ENCODE results near the gene MAPK1. TPM values are rescaled to one million over a fixed set of nuclear protein-coding genes. Genes with fewer than 3 reads are reported as not detected.
A peak's percentile ranks its signal among the peaks of the same experiment; 100 is the strongest.

MAPK1 gene
- total RNA-seq, 4 donors from 2014 or later, result 36.0 to 57.6 (median 45.0) TPM

- Histone ChIP-seq H3K4me3 (no peak overlapping the region), H3K27me3 (no peaks in the 10 kb centered on the region), H3K27ac (peak overlapping the region in 2 of 4 donors; percentile 38 to 51), H3K9me3 (no peaks in the 10 kb centered on the region), H3K4me1 (peaks cover 10 to 99% (median 63%) of the 10 kb centered on the region in 3 donors), H3K36me3 (no peaks in the 10 kb centered on the region)
- TF ChIP-seq, protein P1, sequence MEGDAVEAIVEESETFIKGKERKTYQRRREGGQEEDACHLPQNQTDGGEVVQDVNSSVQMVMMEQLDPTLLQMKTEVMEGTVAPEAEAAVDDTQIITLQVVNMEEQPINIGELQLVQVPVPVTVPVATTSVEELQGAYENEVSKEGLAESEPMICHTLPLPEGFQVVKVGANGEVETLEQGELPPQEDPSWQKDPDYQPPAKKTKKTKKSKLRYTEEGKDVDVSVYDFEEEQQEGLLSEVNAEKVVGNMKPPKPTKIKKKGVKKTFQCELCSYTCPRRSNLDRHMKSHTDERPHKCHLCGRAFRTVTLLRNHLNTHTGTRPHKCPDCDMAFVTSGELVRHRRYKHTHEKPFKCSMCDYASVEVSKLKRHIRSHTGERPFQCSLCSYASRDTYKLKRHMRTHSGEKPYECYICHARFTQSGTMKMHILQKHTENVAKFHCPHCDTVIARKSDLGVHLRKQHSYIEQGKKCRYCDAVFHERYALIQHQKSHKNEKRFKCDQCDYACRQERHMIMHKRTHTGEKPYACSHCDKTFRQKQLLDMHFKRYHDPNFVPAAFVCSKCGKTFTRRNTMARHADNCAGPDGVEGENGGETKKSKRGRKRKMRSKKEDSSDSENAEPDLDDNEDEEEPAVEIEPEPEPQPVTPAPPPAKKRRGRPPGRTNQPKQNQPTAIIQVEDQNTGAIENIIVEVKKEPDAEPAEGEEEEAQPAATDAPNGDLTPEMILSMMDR (IDR thresholded peaks at IDR 0.05), result no peak
- TF ChIP-seq POLR2A (IDR thresholded peaks at IDR 0.05), result no peak
- 75 to 83% methylated on average over 3 to 4 of the region's 4 CpGs for WGBS, 2 donors
- no peak for DNase-seq
- intact Hi-C loops (cut with DNase I), result loop anchor here (10.0 kb wide), 1 partner anchor 126 kb away; the partner anchor contains the start of gene YPEL1
These were observed 6.9 kb downstream of the MAPK1 start for GRCh38 chr22:21860491-21861039.

DNA sequence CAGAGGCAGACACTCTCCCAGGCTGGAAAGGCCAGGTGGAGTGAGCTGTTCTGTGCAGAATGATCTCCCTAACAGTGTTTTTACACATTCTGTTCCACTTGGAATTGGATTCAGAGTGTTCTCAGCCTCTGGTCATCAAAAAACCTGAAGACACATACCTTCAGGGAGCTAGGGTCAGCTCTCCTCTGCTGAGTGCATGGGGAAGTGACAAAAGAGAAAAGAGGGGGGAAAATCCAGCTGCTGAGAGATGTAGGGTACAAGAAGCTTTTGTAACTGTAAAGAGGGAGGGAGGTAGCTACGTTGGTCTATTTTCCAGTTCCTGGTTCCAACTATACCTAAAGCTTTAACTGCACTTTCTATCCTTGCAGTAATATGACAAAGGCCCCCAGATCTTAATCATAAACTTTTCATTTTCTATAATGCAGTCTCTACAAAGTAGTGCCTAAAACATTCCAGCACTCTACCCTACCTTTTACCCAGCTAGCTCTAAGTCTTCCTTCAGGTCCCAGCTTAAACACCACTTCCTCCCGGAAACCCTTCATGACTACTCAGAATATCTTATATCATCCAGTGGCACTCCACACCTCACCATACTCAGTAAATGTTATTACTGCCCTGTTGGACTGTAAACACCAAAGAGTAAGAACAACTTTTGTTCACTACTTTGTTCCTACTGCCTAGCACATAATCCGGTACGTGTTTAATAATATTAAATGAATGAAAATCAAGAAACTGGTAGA is 9.2 kb downstream of the MAPK1 start:
- TF ChIP-seq, protein P1 (IDR thresholded peaks at IDR 0.05), result no peak
- TF ChIP-seq POLR2A (IDR thresholded peaks at IDR 0.05), result no peak
- Histone ChIP-seq H3K4me1 (peaks cover 5 to 98% (median 46%) of the 10 kb centered on the region in 3 donors), H3K27me3 (no peaks in the 10 kb centered on the region), H3K9me3 (no peaks in the 10 kb centered on the region), H3K4me3 (no peak overlapping the region), H3K36me3 (no peaks in the 10 kb centered on the region), H3K27ac (peak overlapping the region in 1 of 4 donors; percentile 9)
- WGBS, 2 donors, result 63 to 71% methylated on average over 4 of the region's 4 CpGs
- DNase-seq, result no peak
- intact Hi-C loops (cut with DNase I), result no loop called here

GRCh38 chr22:21857481-21857914 is 9.9 kb downstream of the MAPK1 start:
- Histone ChIP-seq H3K4me1 (peaks cover 5 to 91% (median 46%) of the 10 kb centered on the region in 3 donors), H3K4me3 (no peak overlapping the region), H3K9me3 (no peaks in the 10 kb centered on the region), H3K27me3 (no peaks in the 10 kb centered on the region), H3K36me3 (no peaks in the 10 kb centered on the region), H3K27ac (peak overlapping the region in 1 of 4 donors; percentile 9)
- intact Hi-C loops (cut with DNase I), result no loop called here
- 33 to 48% methylated on average over 4 of the region's 4 CpGs for WGBS, 2 donors
- TF ChIP-seq, protein P1 (IDR thresholded peaks at IDR 0.05), result no peak
- TF ChIP-seq POLR2A (IDR thresholded peaks at IDR 0.05), result no peak
- no peak for DNase-seq

- no peak overlapping the region for H3K4me3 ChIP-seq
- no peaks in the 10 kb centered on the region for H3K9me3 ChIP-seq
- WGBS, 2 donors, result 89 to 93% methylated on average over 8 of the region's 8 CpGs
- H3K4me1 ChIP-seq, result peaks cover 5 to 85% (median 46%) of the 10 kb centered on the region in 3 donors
- no peaks in the 10 kb centered on the region for H3K36me3 ChIP-seq
- H3K27ac ChIP-seq, result no peak overlapping the region
- no peak for TF ChIP-seq POLR2A (IDR thresholded peaks at IDR 0.05)
- TF ChIP-seq, protein P1 (IDR thresholded peaks at IDR 0.05), result no peak
- no peak for DNase-seq
- intact Hi-C loops (cut with DNase I), result no loop called here
- H3K27me3 ChIP-seq, result no peaks in the 10 kb centered on the region
These were observed 10.6 kb downstream of the MAPK1 start for GRCh38 chr22:21856868-21857267.

DNA sequence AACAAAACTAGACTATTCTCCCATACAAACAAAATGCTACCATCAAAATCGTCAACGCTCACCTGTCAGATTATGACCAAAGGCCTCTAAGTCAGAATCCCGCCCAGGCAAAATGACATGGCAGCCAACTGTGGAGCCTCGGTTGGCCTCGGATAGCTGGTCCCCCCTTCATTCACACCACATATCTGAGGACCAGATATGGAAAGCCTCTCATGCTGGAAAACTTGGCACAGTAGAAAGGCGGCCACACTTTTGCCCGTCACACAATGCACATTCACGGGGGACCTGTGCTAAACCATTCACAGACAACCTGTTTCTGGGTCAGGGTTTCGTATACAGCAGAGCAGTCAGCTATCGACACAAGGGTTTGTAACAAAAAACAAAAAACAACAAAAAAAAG is 11.2 kb downstream of the MAPK1 start:
- intact Hi-C loops (cut with DNase I), result no loop called here
- Histone ChIP-seq H3K4me1 (peaks cover 5 to 79% (median 41%) of the 10 kb centered on the region in 3 donors), H3K36me3 (no peaks in the 10 kb centered on the region), H3K9me3 (no peaks in the 10 kb centered on the region), H3K4me3 (no peak overlapping the region), H3K27me3 (no peaks in the 10 kb centered on the region), H3K27ac (no peak overlapping the region)
- WGBS, 2 donors, result 87 to 91% methylated on average over 7 to 8 of the region's 10 CpGs
- TF ChIP-seq, protein P1 (IDR thresholded peaks at IDR 0.05), result no peak
- TF ChIP-seq POLR2A (IDR thresholded peaks at IDR 0.05), result no peak
- no peak for DNase-seq

All from esophagus squamous epithelium (tissue), 5 donors.